NCI-H524 treated with DMSO at 0.1 percent for 48 hours (cell line): ENCODE measurements around the gene CYBRD1.

Experiments
- DNase-seq: peaks from one replicate; lab custom pipeline; 2025; lab: John Stamatoyannopoulos, UW

Gene CYBRD1

DNA sequence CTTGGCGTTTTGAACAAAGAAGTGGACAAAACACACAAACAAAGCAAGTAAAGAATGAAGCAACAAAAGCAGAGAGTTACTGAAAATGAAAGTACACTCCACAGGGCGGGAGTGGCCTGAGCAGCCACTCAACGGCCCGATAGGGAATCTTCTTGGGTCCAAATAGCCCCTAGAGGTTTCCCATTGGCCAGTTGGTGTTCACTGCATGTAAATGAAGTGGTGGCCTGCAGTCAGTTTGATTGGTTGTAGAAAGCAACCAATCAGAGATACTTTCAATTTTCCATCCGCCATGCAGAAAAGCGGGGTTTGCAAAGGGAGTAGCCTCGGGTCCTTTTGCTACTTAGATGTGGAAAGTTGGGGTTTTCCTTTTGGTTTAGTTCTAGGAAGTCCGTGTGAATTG lies 31.6 kb downstream of the CYBRD1 start:
- DNase-seq, result peak; percentile 81

DNA sequence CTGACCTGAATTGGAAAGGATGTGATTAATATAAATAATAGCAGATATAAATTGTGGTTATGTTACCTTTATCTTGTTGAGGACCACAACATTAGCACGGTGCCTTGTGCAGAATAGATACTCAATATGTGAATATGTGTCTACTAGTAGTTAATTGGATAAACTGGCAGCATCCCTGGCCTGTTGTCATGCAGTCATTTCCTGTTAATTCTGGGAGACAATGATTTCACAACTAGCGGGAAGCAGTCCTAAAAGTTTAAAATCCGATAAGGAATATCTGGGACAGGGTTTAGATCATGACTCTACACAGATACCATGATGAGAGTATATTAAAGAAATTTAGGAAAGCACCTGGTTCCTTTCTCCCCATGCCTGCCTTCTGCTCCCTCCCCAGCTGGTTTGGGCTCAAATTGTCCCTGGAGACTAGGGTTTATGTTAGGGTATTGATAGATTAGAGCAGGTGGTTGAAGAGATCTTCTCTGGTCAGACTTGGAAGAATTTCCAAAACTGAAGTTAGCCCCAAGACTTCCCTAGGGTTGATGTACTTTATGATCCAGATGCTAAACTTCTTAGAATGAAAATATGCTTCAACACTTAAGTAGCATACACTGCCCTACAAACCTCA lies 32.8 kb downstream of the CYBRD1 start:
- DNase-seq, result peak; percentile 14

DNA sequence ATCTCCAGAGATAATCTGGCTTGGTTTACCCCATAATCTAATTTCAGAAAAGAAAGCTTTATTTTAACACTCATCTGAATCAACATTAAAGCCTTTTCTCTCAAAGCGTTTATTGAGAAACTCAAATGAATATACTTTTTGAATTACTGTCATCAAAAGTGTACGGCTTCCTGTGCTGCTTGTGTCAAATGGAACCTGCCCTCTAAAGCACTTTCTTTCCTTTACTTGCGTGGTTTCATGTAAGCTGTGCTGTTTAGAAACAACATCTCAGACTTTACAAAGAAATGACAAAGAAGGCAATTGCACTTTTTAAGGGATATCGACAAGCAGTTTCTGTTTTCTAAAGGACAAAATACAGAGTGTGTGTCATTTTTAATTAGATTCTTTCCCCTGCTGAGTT lies 35.1 kb downstream of the CYBRD1 start:
- DNase-seq, result no peak

DNA sequence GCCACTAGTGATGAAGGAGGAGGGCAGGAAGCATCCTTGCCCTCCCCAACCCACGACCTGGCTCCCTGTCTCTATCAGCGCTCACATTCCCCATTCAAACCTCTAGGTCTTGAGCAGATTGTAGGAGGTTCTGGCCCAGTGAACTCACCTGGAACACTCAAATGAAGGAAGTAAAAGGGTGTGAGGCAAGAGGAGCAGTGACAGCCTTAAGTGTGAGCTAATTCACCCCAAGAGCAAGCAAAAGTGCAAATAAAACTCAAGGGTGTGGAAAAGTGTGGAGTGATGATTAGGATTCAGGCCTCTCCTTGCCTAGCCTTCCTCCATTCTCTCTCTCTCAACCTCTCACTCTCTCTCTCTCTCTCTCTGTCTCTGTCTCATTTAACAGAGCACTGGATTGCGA lies 41.0 kb downstream of the CYBRD1 start:
- no peak for DNase-seq

DNA sequence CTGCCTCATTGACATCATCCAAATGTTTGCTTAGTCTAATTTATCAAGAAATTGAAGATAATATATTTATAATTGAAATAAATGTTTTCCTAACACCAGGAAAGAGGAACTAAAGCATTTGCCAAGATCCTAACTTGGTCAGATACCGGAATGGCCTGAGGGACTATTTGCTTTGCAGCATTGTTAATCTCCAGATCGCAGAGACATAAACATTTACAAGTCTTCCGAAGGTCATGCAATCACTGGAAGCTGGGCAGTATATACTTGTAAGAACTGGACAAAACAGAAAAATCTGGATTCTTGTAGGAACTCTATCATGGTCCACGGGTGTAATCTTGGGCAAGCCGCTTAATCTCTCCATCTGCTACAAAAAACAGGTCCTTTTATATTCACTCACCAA lies 42.2 kb downstream of the CYBRD1 start:
- DNase-seq, result no peak

DNA sequence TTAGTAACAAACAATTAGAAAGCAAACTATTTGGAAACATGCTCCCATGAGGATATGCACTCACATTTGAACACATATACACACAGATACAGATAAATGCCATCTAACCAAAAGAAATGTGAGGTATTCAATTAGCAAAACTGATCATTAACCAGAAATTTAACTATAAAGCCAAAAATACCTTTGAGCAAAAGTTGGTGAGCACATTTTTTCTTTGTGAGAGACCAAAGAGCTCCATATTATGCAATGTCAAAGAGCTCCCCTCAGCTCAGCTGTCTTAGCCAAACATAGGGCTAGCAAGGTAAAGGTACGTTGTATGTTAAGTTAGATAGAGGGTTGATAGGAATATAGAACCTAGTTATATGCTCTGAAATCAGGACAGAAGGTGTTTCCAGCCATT lies 43.8 kb downstream of the CYBRD1 start:
- no peak for DNase-seq

DNA sequence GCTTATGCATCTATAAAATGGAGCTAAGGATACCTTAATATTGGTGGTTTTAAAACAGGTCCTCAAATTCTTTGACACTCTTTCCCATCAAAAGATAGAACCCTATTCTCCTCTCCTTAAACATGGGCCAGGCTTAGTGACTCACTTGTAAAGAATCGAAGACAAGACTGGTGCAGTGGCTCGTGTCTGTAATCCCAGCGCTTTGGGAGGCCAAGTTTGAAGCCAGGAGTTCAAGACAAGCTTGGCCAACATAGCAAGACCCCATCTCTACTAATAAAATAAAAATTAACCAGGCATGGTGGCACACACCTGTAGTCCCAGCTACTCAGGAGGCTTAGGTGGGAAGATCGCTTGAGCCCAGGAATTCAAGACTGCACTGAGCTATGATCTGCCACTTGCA lies 44.5 kb downstream of the CYBRD1 start:
- no peak for DNase-seq

DNA sequence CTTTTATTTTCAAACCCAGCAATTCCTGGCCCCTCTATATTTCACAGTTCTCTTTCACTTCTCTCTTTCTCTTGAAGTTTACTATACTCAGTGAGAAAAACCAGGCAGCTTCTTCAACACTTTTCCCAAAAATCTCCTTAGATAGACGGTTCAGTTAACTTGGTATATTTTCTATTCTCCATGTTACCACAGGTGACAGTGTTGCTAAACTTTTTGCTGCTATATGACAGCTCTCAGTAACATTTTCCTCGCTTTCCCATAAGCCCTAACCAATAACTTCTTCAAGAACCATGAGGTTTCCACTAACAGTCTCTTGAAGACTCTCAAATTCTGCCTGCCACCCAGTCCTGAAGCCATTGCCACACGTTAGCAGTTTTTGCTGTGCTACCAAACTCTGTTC lies 45.8 kb downstream of the CYBRD1 start:
- DNase-seq, result no peak

DNA sequence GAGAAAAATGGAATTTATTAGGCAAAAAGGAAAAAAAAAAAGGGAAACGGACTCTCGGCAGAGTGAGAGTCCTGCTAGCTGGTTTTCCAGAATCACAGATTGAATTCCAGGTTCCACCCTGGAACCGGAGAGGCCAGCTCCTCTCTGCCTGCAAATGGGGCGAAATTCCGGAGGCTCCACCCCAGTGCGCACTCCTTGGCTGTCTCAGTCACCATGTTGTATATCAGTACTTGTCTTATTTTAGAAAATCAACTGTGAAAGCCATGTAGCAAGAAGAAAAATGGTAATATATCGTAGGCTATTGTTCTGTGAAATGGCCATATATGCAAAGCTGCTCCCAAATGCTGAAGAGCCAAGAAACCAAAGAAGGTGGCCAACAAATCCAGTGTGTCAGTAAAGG lies 49.4 kb downstream of the CYBRD1 start:
- no peak for DNase-seq

DNA sequence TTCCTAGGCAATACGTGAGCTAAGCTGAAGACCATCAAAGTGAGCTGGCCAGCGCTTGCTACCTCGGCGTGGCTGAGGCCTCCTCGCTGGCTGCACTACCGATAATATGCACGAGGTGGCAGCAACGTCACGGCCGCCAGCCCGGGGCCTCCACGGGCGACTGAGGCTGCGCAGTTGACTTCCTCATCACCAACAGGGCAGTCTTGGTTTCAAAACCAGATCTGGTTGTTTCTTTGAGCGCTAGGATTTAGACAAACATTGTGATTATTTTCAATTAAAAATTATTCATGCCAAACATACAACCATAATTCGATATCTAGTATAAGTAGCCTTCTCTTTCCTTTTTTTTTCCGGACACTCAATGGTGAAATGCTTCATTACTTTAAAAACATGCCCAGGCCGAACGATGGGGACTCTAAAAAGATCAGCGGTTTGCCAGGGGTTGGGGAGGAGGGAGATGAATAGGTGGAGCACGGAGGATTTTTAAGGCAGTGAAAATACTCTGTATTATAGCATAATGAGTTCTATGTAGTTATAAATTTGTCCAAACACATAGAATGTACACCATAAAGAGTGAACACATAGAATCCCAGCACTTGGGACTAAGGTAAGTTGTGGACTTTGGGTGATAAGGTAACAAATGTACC lies 52.0 kb downstream of the CYBRD1 start:
- no peak for DNase-seq

DNA sequence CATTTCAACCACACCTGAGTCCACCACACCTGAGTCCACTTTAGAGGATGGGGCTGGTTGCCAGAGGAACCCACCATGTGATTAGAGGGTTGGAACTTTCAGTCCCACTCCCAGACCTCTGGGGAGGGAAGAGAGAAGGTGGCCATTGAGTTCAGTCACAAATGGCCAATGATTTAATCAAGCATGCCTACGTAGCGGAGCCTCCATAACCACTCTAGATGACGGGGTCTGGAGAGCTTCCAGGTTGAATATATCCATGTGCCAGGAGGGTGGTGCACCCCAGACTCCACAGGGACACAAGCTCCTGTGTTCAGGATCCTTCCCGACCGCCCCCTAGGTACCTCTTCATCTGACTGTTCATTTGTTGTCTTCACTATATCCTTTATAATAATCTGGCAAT lies 53.3 kb downstream of the CYBRD1 start:
- DNase-seq, result no peak

DNA sequence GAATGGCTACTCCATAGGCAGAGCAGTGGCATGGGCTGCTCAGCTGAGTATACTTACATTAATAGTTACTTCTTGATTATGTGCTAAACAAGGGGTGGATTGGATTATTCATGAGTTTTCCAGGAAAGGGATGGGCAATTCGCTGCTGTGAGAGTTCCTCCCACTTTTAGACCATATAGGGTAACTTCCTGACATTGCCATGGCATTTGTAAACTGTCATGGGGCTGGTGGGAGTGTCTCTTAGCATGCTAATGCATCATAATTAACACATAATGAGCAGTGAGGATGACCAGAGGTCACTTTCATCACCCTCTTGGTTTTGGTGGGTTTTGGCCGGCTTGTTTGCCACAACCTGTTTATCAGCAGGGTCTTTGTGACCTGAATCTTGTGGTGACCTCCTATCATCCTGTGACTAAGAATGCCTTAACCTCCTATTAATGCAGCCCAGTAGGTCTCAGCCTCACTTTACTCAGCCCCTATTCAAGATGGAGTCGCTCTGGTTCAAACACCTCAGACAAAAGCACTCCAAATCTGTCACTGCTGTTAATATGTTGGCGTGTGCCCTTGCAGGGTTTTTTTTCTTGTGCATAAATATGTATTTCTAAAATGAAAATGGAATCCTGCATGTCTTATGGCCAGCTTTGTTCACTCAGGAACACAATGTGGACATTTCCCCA lies 56.0 kb downstream of the CYBRD1 start:
- no peak for DNase-seq

DNA sequence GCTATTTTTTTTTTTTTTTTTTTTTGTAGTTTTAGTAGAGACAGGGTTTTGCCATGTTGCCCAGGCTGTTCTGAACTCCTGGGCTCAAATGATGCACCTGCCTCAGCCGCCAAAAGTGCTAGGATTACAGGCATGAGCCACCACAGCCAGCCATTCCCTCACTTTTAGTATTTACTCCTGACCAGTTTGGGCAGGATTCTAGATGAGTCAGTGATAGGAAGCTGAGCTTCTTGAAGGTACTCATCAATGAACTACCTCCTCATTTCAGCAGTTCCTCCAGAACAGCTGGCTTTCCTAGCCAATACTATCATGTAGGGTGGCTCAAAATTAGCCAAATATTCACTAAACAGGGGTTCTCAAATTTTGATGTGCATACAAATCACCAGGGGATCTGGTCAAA lies 57.2 kb downstream of the CYBRD1 start:
- no peak for DNase-seq

DNA sequence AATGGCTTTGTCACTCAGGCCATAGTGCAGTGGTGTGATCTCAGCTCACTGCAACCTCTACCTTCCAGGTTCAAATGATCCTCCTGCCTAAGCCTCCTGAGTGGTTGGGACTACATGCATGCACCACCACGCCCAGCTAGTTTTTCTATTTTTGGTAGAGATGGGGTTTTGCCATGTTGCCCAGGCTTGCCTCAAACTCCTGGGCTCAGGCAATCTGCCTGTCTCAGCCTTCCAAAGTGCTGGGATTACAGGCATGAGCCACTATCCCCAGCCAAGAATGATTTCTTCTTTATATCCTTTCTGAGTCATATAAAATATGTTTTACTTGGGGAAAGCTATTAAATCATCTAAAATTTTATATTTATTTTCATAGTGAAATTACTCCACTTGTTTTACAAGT lies 61.3 kb downstream of the CYBRD1 start:
- DNase-seq, result no peak

DNA sequence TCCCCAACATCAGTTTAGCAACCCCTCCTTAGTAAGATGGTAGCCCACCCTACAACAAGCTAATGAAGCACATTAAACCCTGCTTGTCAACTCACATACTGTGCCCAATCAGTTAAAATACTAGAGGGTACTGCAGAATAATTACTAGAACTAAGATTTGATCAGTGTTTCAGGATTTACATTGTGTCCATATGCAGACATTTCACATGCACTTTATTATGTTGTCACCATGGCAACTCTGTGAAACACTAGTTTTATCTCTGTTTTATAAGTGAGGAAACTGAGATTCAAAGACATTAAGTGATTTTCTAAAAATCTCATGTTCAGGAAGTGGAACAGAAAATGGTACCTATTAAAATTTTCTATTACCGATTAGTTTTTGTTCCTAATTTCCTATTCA lies 61.7 kb downstream of the CYBRD1 start:
- DNase-seq, result no peak

DNA sequence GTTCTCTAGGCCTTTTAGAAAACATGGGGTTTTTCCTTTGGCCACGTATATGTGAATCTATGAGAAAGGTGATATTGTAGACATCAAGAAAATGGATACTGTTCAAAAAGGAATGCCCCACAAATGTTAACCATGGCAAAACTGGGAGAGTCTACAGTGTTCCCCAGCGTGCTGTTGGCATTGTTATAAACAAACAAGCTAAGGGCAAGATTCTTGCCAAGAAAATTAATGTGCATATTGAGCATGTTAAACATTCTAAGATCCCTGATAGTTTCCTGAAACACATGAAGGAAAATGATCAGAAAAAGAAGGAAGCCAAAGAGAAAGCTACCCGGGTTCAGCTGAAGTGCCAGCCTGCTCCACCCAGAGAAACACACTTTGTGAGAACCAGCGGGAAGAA lies 64.9 kb downstream of the CYBRD1 start:
- DNase-seq, result no peak

DNA sequence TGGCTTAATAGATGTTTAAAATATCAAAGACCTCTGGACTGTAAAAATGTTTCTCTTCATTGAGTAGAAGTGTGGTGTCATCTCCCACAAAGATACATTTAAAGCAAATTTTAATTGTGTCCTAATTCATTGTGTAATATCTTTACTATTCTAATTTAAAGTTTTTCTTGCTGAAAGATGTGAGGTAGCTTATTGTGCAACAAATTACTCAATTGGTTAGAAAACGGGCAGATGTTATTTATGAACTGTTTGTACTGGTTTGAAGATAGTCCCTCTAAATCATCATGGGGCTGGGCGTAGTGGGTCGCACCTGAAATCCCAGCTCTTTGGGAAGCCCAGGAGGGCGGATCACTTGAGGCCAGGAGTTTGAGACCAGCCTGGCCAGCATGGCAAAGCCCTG lies 65.3 kb downstream of the CYBRD1 start:
- no peak for DNase-seq

DNA sequence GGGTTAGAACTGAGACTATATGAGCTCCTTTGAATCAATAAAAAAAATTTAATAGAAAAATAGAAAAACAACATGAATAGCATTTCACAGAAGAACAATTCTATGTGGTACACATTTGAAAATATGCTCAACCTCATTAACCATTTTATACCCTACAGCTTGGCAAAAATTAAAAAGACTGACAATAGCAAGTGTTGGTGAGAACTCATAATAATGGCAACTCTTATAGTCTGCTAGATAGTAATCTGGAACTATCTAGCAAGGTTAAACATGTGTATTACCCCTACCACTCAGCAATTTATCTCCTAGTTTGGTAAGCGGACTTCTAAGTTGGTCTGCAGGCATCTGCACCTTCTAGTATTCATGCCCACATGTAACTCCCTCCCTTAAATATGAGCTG lies 67.8 kb downstream of the CYBRD1 start:
- DNase-seq, result no peak

DNA sequence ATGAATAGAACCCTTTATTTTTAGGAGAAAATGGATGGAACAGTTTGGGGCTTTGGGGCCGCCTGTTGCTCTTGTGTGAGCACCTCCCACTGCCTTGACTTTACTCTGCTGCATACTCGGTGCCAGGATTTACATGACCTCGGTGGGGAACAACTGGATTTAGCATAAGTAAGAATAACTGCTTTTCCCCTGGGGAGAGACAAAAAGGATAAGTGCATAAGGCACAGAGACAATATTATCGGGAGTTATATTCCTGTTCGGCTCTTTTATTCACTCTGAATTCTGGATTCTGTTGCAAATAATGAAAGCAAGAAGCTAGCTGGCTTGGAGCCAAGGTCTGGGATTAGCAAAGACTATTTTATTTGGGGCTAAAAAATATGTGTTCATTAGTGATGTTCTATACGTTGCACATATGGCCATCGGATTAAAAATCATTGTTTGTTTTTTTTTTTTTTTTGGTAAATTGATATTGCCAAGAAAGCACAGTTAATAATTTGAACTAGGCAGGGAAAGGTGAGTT lies 69.8 kb downstream of the CYBRD1 start:
- no peak for DNase-seq

DNA sequence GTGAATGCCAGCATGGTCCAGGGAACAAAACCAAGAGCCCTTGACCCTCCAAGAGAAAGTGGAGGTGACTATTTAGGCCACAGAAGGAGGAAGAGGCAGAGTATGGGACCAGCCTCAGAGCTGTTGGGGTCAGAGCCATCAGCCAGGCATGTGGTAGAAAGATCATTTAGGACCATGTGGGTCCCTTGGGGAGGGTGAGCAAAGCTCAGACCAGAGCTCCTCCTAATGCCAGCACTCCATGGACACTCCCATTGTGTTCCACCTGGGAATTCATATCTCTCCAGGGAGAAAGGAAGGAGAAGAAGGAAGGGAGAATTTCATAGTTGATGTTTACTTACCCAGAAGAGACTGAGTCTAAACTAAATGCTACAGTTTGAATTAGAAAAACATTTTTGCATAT lies 73.2 kb downstream of the CYBRD1 start:
- no peak for DNase-seq

DNA sequence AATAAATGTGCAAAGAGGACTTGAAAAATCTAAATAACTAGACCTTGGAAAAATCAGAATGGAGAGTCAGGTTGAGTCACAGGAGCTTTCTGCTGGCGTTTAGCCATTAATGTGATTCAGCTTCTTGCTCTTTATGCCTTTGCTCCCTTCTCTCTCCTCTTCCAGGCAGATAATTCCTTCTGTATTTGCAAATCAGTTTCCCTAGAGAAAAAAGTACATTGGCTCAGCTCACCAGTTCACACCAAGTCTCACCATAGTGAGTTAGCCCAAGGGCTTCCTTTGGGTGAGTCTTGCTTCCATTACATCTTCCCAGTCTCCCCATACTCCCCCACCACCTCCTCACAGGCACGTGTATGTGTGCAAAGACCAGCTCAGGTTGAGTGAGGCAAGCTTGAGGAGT lies 73.6 kb downstream of the CYBRD1 start:
- no peak for DNase-seq

DNA sequence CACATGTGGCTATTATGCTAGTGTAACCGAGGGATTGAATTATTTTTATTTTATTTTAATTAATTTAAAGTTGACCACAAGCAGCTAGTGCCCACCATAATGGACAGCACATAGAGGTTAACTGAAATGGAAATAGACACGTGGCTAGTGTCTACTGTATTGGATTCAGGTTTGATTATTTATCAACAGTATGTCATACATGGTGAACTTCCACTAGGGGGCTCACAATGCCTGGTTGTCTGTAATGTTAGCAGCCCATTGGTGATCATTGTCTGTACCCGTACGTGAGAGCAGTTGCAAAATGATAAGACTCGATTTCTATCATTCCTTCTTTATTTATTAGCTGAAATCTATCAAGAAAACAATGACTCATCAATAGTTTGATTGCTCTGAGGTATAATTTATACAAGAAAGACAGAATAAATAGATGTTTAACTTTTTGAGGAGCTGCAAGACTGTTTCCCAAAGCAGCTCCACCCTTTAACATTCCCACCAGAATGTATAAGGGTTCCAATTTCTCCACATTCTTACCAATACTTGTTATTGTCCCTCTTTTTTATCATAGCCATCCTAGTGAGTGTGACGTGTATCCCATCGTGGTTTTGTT lies 76.5 kb downstream of the CYBRD1 start:
- DNase-seq, result no peak

DNA sequence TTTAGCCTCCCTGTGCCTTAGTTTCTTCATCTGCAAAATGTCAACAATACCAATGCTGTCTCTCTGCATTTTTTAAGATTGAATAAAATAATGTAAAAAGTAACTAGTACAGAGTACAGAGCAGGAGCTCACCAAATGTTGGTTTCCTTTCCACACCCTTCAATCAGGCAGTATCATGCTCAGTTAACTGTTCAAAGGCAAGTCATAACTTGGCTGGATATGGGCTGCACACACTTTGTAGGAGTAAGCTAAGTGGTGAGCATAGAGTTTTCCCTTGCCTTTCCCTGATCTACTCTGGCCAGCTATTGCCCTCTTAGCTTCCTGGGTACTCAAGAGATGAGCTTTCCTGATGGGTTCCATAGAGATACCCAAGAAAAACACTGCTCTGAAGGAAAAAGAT lies 77.9 kb downstream of the CYBRD1 start:
- DNase-seq, result no peak
